NCI-H146 treated with DMSO at 0.1 percent for 48 hours (cell line): ENCODE data around the gene FKBP14.
"Not testable (repeated sequence)": the region's sequence is repeated elsewhere in the genome, so short reads cannot be mapped to it uniquely, and the experiment has no call there.

Source experiments
- DNase-seq: peaks from one replicate; lab custom pipeline; 2025; ENCODE audit not compliant: unreplicated experiment; lab: John Stamatoyannopoulos, UW

Gene FKBP14

DNA sequence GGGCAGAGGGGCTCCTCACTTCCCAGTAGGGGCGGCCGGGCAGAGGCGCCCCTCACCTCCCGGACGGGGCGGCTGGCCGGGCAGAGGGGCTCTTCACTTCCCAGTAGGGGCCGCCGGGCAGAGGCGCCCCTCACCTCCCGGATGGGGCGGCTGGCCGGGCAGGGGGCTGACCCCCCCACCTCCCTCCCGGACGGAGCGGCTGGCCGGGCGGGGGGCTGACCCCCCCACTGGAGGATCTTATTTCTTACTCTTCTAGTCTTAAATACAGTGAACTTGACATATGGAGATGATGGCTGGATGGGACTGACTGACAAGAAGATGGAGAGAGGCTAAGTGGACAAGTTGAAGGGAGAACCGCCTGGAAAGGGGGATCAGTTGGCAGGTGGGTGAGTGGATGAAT is 64.9 kb downstream of the FKBP14 start:
- not testable (repeated sequence) for DNase-seq
